B cell (primary cell): Measurements from ENCODE around the gene LRP4. TPM values are rescaled to one million over a fixed set of nuclear protein-coding genes. Genes with fewer than 3 reads are reported as not detected.

Source experiments
- ATAC-seq: fragments of 200-7000 bp; cut with Tn5 transposase; one replicate; pipeline ENCODE4 v1.10.0; 2021; ENCODE audit warnings: low read depth, mild to moderate bottlenecking, moderate number of reproducible peaks, moderate library complexity
- CTCF ChIA-PET: fragments of 350-600 bp; sonication (Branson Sonifier 250); formaldehyde crosslinking; loops from one replicate; lab custom pipeline; 2021; ENCODE audit warnings: antibody characterized with exemption, inconsistent platforms; lab: Charles Lee
- POLR2A ChIA-PET: fragments of 350-600 bp; sonication (Branson Sonifier 250); formaldehyde crosslinking; loops from one replicate; lab custom pipeline; 2021; ENCODE audit warnings: antibody characterized with exemption; lab: Charles Lee
- DNase-seq: peaks from one replicate; pipeline ENCODE4 v3.0.0; 2013
- H2AFZ ChIP-seq: 2 replicates; pipeline ENCODE4 v1.6.1; 2012; ENCODE audit warnings: mild to moderate bottlenecking, low read depth, low read length; ENCODE audit not compliant: insufficient read depth, poor library complexity, severe bottlenecking
- H3K27ac ChIP-seq, 2 donors: 1 replicate in 1 of 2; 2 replicates in 1 of 2; pipeline ENCODE4 v1.5.1; 2012 to 2013; ENCODE audit warnings: low read length in 2 of 2, mild to moderate bottlenecking in 2 of 2, moderate library complexity in 1 of 2
- H3K27me3 ChIP-seq, 4 experiments: fragments of 200-600 bp in 1 of 4; sonication (generic) in 1 of 4; replicated peaks in 1 of 4; 1 replicate in 2 of 4; 2 replicates in 2 of 4; pipeline versions ENCODE4 v1.6.1 to v1.7.0; 2013 to 2016; ENCODE audit warnings: low read length in 3 of 4, mild to moderate bottlenecking in 2 of 4, mixed read lengths in 1 of 4, moderate library complexity in 1 of 4; ENCODE audit not compliant: insufficient read depth in 4 of 4, control insufficient read depth in 3 of 4; ENCODE audit errors: control extremely low read depth in 1 of 4
- H3K36me3 ChIP-seq, 2 experiments: replicated peaks in 1 of 2; 1 replicate in 1 of 2; 2 replicates in 1 of 2; pipeline versions ENCODE4 v1.6.1 to v1.7.1; 2013; ENCODE audit warnings: low read length in 1 of 2; ENCODE audit not compliant: insufficient read depth in 2 of 2, control insufficient read depth in 1 of 2; ENCODE audit errors: control extremely low read depth in 1 of 2, extremely low read depth in 1 of 2
- H3K4me1 ChIP-seq, 2 donors: fragments of 200-600 bp in 1 of 2; sonication (generic) in 1 of 2; 1 replicate in 1 of 2; 2 replicates in 1 of 2; pipeline versions ENCODE4 v1.5.1 to v1.6.1; 2013 to 2017; ENCODE audit warnings: low read length in 2 of 2; ENCODE audit not compliant: control insufficient read depth in 2 of 2, insufficient read depth in 2 of 2
- H3K4me2 ChIP-seq: replicated peaks from 2 replicates; pipeline ENCODE3; 2012; ENCODE audit warnings: mild to moderate bottlenecking, low read depth, low read length; ENCODE audit not compliant: poor library complexity, severe bottlenecking
- H3K4me3 ChIP-seq, 5 experiments: fragments of 200-600 bp in 1 of 5; sonication (generic) in 1 of 5; 1 replicate in 3 of 5; 2 replicates in 2 of 5; pipeline versions ENCODE4 v1.5.1 to v1.7.0; 2011 to 2016; ENCODE audit warnings: low read length in 4 of 5, mild to moderate bottlenecking in 4 of 5, low read depth in 2 of 5, control low read depth in 1 of 5, moderate library complexity in 1 of 5; ENCODE audit not compliant: insufficient read depth in 1 of 5; ENCODE audit errors: control extremely low read depth in 1 of 5, extremely low read depth in 1 of 5
- H3K79me2 ChIP-seq: fragments of 200-600 bp; sonication (generic); one replicate; pipeline ENCODE4 v1.6.0; 2016; ENCODE audit warnings: low read length; ENCODE audit not compliant: control insufficient read depth, insufficient read depth
- H3K9ac ChIP-seq: fragments of 200-600 bp; sonication (generic); 2 replicates; pipeline ENCODE4 v1.6.1; 2017; ENCODE audit warnings: mild to moderate bottlenecking, low read length, moderate library complexity
- H3K9me3 ChIP-seq, 3 donors: one replicate each; pipeline versions ENCODE4 v1.6.1 to v1.7.1; 2013; ENCODE audit warnings: low read length in 2 of 3; ENCODE audit not compliant: control insufficient read depth in 2 of 3, insufficient read depth in 1 of 3; ENCODE audit errors: control extremely low read depth in 1 of 3
- H4K20me1 ChIP-seq: 2 replicates; pipeline ENCODE4 v1.6.0; 2012; ENCODE audit warnings: mild to moderate bottlenecking, low read length; ENCODE audit not compliant: insufficient read depth, control insufficient read depth, poor library complexity, severe bottlenecking
- H3K27ac Mint-ChIP-seq: one replicate; pipeline ENCODE4 v1.8.0; 2021; ENCODE audit warnings: mixed read lengths
- H3K27me3 Mint-ChIP-seq: one replicate; pipeline ENCODE4 v1.8.0; 2021; ENCODE audit warnings: mixed read lengths
- H3K4me1 Mint-ChIP-seq: one replicate; pipeline ENCODE4 v1.8.0; 2021; ENCODE audit warnings: mixed read lengths
- H3K4me3 Mint-ChIP-seq: one replicate; pipeline ENCODE4 v1.8.0; 2021; ENCODE audit warnings: mixed read lengths
- H3K9me3 Mint-ChIP-seq: one replicate; pipeline ENCODE4 v1.8.0; 2022; ENCODE audit warnings: mixed read lengths; ENCODE audit not compliant: insufficient read depth
- EZH2 ChIP-seq: IDR thresholded peaks from 2 replicates; pipeline ENCODE4 v1.6.1; 2012; ENCODE audit warnings: borderline replicate concordance, low read depth, mild to moderate bottlenecking, moderate library complexity, low read length; ENCODE audit not compliant: insufficient read depth, poor library complexity, severe bottlenecking
- WGBS: methylation state at CpG from one replicate; pipeline ENCODE4 v1.1.5; 2013; ENCODE audit warnings: missing lambda C conversion rate; ENCODE audit not compliant: insufficient coverage; 5-methylcytosine and 5-hydroxymethylcytosine counted together
- intact Hi-C: fragments of 100-400 bp; cut with micrococcal nuclease; formaldehyde crosslinking; loops from one replicate; pipeline ENCODE4 v1.10.0; 2022
- polyA plus RNA-seq: library from polyadenylated mRNA; depleted of rRNA; stranded (reverse); fragments of >200 nt; gene quantifications from 2 replicates; pipeline ENCODE4 v1.2.3, GENCODE V29; 2012
- total RNA-seq, 2 donors: library from RNA; stranded (reverse); fragments of 120-200 nt in 1 of 2; gene quantifications; 1 replicate in 1 of 2; 2 replicates in 1 of 2; pipeline versions ENCODE4 v1.2.3 to v1.2.4, GENCODE V29; 2013 to 2022
- TF ChIP-seq, protein P1 (sequence below): fragments of 200-600 bp; IDR thresholded peaks from one replicate; pipeline ENCODE4 v1.8.0; 2022; ENCODE audit warnings: antibody characterized with exemption, mild to moderate bottlenecking

Gene LRP4
- total and polyA plus RNA-seq, 2 donors (not counting 1 experiment from before 2014, with no cell fraction given) = not detected

DNA sequence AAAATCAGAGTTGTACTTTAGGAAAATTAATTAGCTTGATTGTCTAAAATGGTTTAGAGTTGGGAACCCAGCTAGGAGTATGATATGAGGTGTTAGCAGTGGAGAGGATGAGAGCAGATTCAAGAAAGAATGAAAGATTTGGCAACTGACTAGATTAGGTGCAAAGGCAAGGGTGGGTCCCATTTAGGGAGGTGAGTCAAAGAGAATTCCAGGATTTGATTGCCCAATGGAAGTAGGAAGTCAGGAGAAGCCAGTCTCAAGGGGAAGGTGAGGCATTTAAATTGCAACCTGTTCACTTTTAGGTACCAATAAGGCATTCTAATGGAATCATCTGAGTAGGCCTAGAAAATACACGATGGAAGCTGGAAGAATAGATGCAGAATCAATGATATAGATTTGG lies 68.7 kb downstream of the LRP4 start:
- intact Hi-C loops = loop anchor here (5.0 kb wide), 1 partner anchor 68 kb away; the partner anchor contains the start of gene LRP4
- H3K79me2 ChIP-seq = peaks cover 5% of the 10 kb centered on the region
- Mint-ChIP-seq H3K4me1 (peaks cover 16% of the 10 kb centered on the region), H3K27ac (no peak overlapping the region), H3K4me3 (no peak overlapping the region), H3K27me3 (no peaks in the 10 kb centered on the region), H3K9me3 (no peaks in the 10 kb centered on the region)
- DNase-seq (no peak), ATAC-seq (no peak)
- no peaks in the 10 kb centered on the region for H4K20me1 ChIP-seq
- H2AFZ ChIP-seq = no peak overlapping the region
- H3K27ac ChIP-seq = no peak overlapping the region
- CTCF ChIA-PET = no interaction called here
- no peak overlapping the region for H3K9ac ChIP-seq
- POLR2A ChIA-PET = no interaction called here
- H3K36me3 ChIP-seq = no peaks in the 10 kb centered on the region
- 100% methylated on average over 1 of the region's 1 CpG for WGBS
- H3K27me3 ChIP-seq = no peaks in the 10 kb centered on the region
- no peak overlapping the region for H3K4me2 ChIP-seq
- peaks cover 12 to 14% of the 10 kb centered on the region in 2 donors for H3K4me1 ChIP-seq
- TF ChIP-seq, protein P1, sequence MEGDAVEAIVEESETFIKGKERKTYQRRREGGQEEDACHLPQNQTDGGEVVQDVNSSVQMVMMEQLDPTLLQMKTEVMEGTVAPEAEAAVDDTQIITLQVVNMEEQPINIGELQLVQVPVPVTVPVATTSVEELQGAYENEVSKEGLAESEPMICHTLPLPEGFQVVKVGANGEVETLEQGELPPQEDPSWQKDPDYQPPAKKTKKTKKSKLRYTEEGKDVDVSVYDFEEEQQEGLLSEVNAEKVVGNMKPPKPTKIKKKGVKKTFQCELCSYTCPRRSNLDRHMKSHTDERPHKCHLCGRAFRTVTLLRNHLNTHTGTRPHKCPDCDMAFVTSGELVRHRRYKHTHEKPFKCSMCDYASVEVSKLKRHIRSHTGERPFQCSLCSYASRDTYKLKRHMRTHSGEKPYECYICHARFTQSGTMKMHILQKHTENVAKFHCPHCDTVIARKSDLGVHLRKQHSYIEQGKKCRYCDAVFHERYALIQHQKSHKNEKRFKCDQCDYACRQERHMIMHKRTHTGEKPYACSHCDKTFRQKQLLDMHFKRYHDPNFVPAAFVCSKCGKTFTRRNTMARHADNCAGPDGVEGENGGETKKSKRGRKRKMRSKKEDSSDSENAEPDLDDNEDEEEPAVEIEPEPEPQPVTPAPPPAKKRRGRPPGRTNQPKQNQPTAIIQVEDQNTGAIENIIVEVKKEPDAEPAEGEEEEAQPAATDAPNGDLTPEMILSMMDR = no peak
- no peak for TF ChIP-seq EZH2
- no peaks in the 10 kb centered on the region for H3K9me3 ChIP-seq
- no peak overlapping the region for H3K4me3 ChIP-seq

DNA sequence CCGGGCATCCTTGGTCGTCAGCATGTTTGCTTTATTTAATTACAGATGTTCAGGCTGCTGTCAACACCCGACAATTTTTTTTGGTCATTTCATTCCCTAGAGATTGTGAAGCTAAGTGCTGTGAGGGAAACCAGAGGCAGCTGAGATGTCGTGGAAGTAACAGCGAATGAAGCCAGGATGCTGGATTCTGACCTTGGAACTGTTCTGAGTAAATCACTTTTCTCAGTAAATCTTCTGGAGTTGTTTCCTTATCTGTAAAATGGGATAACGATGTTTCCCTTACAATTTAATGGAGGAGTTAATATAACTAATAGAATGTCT lies 71.9 kb downstream of the LRP4 start:
- Mint-ChIP-seq H3K27me3 (no peaks in the 10 kb centered on the region), H3K4me3 (peak overlapping the region; percentile 97), H3K27ac (peak overlapping the region; percentile 97), H3K9me3 (no peaks in the 10 kb centered on the region), H3K4me1 (peaks cover 31% of the 10 kb centered on the region)
- no peak overlapping the region for H3K27ac ChIP-seq
- CTCF ChIA-PET = interaction anchor here (2.3 kb wide), 1 partner anchor 20 kb away, joined by 5 read pairs; no protein-coding TSS in a partner anchor
- peak overlapping the region; percentile 87 for H3K9ac ChIP-seq
- 4% methylated on average over 3 of the region's 6 CpGs for WGBS
- peak overlapping the region; percentile 99 for H2AFZ ChIP-seq
- POLR2A ChIA-PET = interaction anchor here (1.3 kb wide), 1 partner anchor 20 kb away, joined by 3 read pairs; no protein-coding TSS in a partner anchor
- TF ChIP-seq EZH2 = no peak
- TF ChIP-seq, protein P1 = no peak
- DNase-seq = no peak
- peak overlapping the region; percentile 82 for H3K4me2 ChIP-seq
- no peaks in the 10 kb centered on the region for H3K9me3 ChIP-seq
- no peak for ATAC-seq
- no peaks in the 10 kb centered on the region for H3K36me3 ChIP-seq
- no peaks in the 10 kb centered on the region for H3K27me3 ChIP-seq
- intact Hi-C loops = loop anchor here (1.0 to 5.0 kb wide), 5 partner anchors 20 to 580 kb away; partner anchors contain the start of genes ARHGAP1, LRP4 and PSMC3
- peaks cover 36% of the 10 kb centered on the region for H3K79me2 ChIP-seq
- H3K4me1 ChIP-seq = peaks cover 12 to 15% of the 10 kb centered on the region in 2 donors
- peaks cover 13% of the 10 kb centered on the region for H4K20me1 ChIP-seq
- H3K4me3 ChIP-seq = peak overlapping the region; percentile 12 to 89 (median 83)
